NT2/D1 (cell line): ENCODE measurements around the gene TAGLN2.

Experiments used
- DNase-seq: peaks from one replicate; pipeline ENCODE4 v3.0.0-alpha.2; 2011; ENCODE audit warnings: low read depth, low spot score
- H3K27me3 ChIP-seq: 2 replicates; pipeline ENCODE4 v1.6.0; 2011; ENCODE audit warnings: mild to moderate bottlenecking; ENCODE audit not compliant: insufficient read length, insufficient read depth
- H3K36me3 ChIP-seq: 2 replicates; pipeline ENCODE4 v1.6.1; 2011; ENCODE audit warnings: mild to moderate bottlenecking, low read length, mixed read lengths; ENCODE audit not compliant: insufficient read depth, insufficient read length
- H3K4me1 ChIP-seq: 2 replicates; pipeline ENCODE4 v1.5.1; 2011; ENCODE audit not compliant: insufficient read depth, insufficient read length
- H3K4me3 ChIP-seq: 2 replicates; pipeline ENCODE4 v1.5.1; 2011; ENCODE audit warnings: low read depth; ENCODE audit not compliant: insufficient read length
- H3K9ac ChIP-seq: 2 replicates; pipeline ENCODE4 v1.6.0; 2011; ENCODE audit warnings: low read depth; ENCODE audit not compliant: insufficient read length
- H3K9me3 ChIP-seq: 2 replicates; pipeline ENCODE4 v1.5.1; 2011; ENCODE audit warnings: mild to moderate bottlenecking, low read length; ENCODE audit not compliant: insufficient read depth
- SUZ12 ChIP-seq: IDR thresholded peaks from 2 replicates; pipeline ENCODE4 v1.6.1; 2011; ENCODE audit not compliant: insufficient read length, insufficient read depth; ENCODE audit errors: extremely low read depth
- YY1 ChIP-seq: IDR thresholded peaks from 2 replicates; pipeline ENCODE4 v1.6.1; 2011; ENCODE audit not compliant: insufficient read length, insufficient read depth
- ZNF274 ChIP-seq: IDR thresholded peaks from 2 replicates; pipeline ENCODE4 v1.6.1; 2011; ENCODE audit warnings: mild to moderate bottlenecking, low read depth, low read length

TAGLN2 gene

GRCh38 chr1:159924791-159925718 is at the start of gene TAGLN2:
TAGLN2 (minus strand) TSS chr1:159925507; CDS start chr1:159920509, 4,998 bp downstream.
- peaks cover 84% of the 10 kb centered on the region for H3K36me3 ChIP-seq
- peaks cover 25% of the 10 kb centered on the region for H3K4me1 ChIP-seq
- H3K27me3 ChIP-seq = no peaks in the 10 kb centered on the region
- H3K9me3 ChIP-seq = no peaks in the 10 kb centered on the region
- TF ChIP-seq SUZ12 (no peak), ZNF274 (no peak), YY1 (no peak)
- H3K9ac ChIP-seq = peak within 1 kb of the TSS; percentile 99
- peak within 1 kb of the TSS; percentile 97 for H3K4me3 ChIP-seq
- peak; percentile 95 for DNase-seq

- H3K27me3 ChIP-seq = peaks cover 17% of the 10 kb centered on the region
- no peaks in the 10 kb centered on the region for H3K36me3 ChIP-seq
- no peak overlapping the region for H3K9ac ChIP-seq
- H3K9me3 ChIP-seq = no peaks in the 10 kb centered on the region
- H3K4me3 ChIP-seq = no peak overlapping the region
- H3K4me1 ChIP-seq = peaks cover 2% of the 10 kb centered on the region
- no peak for TF ChIP-seq SUZ12
- TF ChIP-seq ZNF274 = no peak
- no peak for TF ChIP-seq YY1
- DNase-seq = no peak
Measured at GRCh38 chr1:159974350-159974965, 49.2 kb upstream of the TAGLN2 start.

- DNase-seq = no peak
- Histone ChIP-seq H3K9me3 (no peaks in the 10 kb centered on the region), H3K27me3 (peaks cover 17% of the 10 kb centered on the region), H3K4me1 (peaks cover 2% of the 10 kb centered on the region), H3K9ac (no peak overlapping the region), H3K4me3 (no peak overlapping the region), H3K36me3 (no peaks in the 10 kb centered on the region)
- TF ChIP-seq ZNF274 = no peak
- TF ChIP-seq YY1 = no peak
- no peak for TF ChIP-seq SUZ12
Measured at GRCh38 chr1:159973350-159973940, 48.1 kb upstream of the TAGLN2 start.

- Histone ChIP-seq H3K4me1 (peaks cover 2% of the 10 kb centered on the region), H3K27me3 (peaks cover 17% of the 10 kb centered on the region), H3K36me3 (no peaks in the 10 kb centered on the region), H3K9ac (no peak overlapping the region), H3K4me3 (no peak overlapping the region), H3K9me3 (no peaks in the 10 kb centered on the region; the same call in 1 of the 2 replicates)
- DNase-seq = no peak
- TF ChIP-seq ZNF274 (no peak), SUZ12 (no peak)
Measured at GRCh38 chr1:159972443-159973205, 47.3 kb upstream of the TAGLN2 start.

- Histone ChIP-seq H3K9ac (no peak overlapping the region), H3K36me3 (no peaks in the 10 kb centered on the region), H3K4me1 (peaks cover 2% of the 10 kb centered on the region), H3K9me3 (no peaks in the 10 kb centered on the region; the same call in 1 of the 2 replicates), H3K4me3 (no peak overlapping the region), H3K27me3 (peaks cover 17% of the 10 kb centered on the region)
- TF ChIP-seq YY1 = no peak
- TF ChIP-seq SUZ12 = no peak
- TF ChIP-seq ZNF274 = no peak
- DNase-seq = no peak
Measured at GRCh38 chr1:159970932-159971342, 45.6 kb upstream of the TAGLN2 start.

- TF ChIP-seq ZNF274 = no peak
- TF ChIP-seq SUZ12 = no peak
- TF ChIP-seq YY1 = no peak
- Histone ChIP-seq H3K27me3 (peaks cover 3% of the 10 kb centered on the region), H3K4me1 (peaks cover 2% of the 10 kb centered on the region), H3K36me3 (no peaks in the 10 kb centered on the region), H3K9me3 (no peaks in the 10 kb centered on the region; the same call in 1 of the 2 replicates), H3K9ac (no peak overlapping the region), H3K4me3 (no peak overlapping the region)
- no peak for DNase-seq
Measured at GRCh38 chr1:159968901-159969300, 43.6 kb upstream of the TAGLN2 start.
